NCI-H748 (cell line): ENCODE data around the gene ZNF316.

Source experiments
- DNase-seq: peaks from one replicate; lab custom pipeline; 2025; ENCODE audit not compliant: unreplicated experiment; lab: John Stamatoyannopoulos, UW

ZNF316 gene

GRCh38 chr7:6636741-6637543 is at the start of gene ZNF316:
Gene ZNF316 (plus strand): TSS chr7:6637318. CDS start chr7:6642410, 5,092 bp downstream.
- peak; percentile 50 for DNase-seq

GRCh38 chr7:6588566-6588965 is 48.6 kb upstream of the ZNF316 start:
- no peak for DNase-seq

GRCh38 chr7:6589151-6589828 is 47.8 kb upstream of the ZNF316 start:
- no peak for DNase-seq

DNA sequence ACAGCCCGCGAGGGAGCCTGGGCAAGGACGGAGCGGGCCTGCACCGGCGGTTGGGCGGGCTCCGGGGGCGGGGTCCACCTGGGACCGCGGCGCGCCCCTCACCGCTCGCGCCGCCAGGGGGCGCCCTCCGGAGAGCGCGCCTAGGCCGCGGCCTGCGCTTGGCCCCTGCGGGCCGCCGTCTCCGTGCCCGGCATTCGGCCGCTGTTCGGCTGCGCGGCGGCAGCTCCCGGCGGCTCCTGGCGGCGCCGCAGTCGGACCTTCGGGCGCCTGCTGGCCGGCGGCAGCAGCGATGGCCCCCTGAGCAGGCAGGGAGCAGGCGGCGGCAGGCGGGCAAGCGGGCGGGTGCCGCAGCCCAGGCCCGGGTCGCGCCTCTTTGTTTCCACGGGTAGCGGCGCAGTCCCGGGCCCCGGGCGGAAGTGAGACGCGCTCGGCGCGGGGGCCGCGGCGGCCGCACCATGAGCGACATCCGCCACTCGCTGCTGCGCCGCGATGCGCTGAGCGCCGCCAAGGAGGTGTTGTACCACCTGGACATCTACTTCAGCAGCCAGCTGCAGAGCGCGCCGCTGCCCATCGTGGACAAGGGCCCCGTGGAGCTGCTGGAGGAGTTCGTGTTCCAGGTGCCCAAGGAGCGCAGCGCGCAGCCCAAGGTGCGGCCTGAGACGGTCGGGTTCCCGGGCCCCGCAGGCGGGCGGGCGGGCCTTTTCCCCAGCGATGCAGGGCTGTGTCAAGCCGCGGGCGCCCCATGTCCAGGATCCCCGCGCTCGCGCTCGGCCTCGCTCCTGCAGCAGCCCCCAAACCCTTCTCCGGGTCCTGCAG is 47.1 kb upstream of the ZNF316 start, which contains the start of gene INTS15:
TSS of gene INTS15 (plus strand) at position 193 of the 816 bp plus-strand sequence. CDS start at position 456, 263 bp downstream.
- DNase-seq, result peak; percentile 87

DNA sequence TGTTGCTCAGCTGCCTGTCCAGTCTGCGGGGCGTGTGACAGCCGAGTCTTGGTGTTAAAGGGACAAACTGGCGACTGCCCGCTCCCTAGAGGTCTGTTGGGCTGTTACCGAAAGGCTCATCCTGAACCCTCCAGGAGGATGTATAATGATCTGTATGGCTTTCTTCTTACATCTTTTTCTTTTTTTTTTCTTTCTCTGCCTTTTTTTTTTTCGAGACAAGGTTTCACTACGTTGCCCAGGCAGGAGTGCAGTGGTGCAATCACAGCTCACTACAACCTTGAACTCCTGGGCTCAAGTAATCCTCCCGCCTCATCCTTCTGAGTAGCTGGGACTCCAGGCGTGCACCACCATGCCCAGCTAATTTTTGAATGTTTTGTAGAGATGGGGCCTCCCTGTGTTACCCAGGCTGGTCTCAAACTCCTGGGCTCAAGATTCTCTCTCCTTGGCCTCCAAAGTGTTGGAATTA is 46.4 kb upstream of the ZNF316 start:
- DNase-seq, result no peak

GRCh38 chr7:6600093-6600492 is 37.0 kb upstream of the ZNF316 start:
- DNase-seq, result no peak

GRCh38 chr7:6604458-6604857 is 32.7 kb upstream of the ZNF316 start:
- no peak for DNase-seq

GRCh38 chr7:6606866-6607583 is 30.1 kb upstream of the ZNF316 start:
- no peak for DNase-seq

DNA sequence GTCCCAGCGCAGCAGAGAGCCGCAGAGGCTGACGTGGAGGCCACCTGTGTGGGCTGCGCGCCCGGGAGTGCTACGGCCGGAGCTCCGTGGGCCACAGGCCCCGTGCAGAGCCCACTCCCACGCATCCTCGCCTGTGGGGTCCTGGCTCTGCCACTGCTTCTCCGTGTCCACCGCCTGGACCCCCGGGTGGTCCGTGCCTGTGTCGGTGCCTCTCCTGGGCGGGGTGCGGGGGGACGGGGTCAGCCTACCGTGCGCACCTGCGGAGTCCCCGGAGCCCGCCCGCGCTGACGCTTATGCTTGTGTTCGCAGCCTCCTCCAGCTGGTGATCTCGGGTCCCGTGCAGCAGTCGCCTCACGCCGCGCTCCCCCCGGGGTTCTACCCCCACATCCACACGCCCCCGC is 29.5 kb upstream of the ZNF316 start:
- DNase-seq, result no peak

- DNase-seq, result no peak
Observed at GRCh38 chr7:6608081-6608480, 29.0 kb upstream of the ZNF316 start.

- no peak for DNase-seq
Observed at GRCh38 chr7:6608794-6609193, 28.3 kb upstream of the ZNF316 start.

DNA sequence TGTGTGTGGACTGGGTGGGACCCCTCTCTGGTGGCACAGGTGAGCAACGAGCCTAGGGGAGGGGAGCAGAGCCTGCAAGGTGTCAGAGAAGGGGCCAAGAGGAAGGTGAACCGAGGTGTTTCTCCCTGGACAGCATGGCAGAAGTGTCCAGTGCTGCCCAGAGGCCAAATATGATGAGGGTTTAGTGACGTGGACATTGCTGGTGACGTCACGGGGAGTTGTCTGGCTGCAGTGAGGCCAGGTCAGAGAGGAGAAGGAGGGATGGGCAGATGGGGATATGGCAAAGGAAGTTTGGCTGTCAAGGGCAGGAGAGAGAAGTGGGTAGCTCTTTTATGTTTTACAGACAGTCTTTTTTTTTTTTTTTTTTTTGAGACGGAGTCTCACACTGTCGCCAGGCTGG is 24.3 kb upstream of the ZNF316 start:
- no peak for DNase-seq

DNA sequence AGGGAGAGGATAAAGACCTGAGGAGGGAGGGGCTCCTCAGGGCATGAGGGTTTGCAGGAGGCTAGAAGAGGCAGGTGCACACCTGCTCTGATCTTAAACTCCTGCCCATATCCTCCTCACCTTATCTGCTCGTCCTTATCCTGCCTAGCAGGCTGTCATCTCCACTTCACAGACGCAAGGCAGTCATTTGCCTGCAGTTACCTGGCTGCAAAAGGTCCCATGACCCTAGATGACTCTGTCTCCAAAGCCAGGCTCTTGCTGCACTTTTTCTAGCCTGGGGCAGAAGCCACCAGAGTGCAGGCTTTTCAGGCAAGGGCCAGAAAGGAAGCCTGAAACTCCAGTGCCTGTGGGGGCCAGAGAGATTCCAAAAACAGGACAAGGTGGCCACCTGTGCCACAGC is 23.4 kb upstream of the ZNF316 start:
- no peak for DNase-seq

DNA sequence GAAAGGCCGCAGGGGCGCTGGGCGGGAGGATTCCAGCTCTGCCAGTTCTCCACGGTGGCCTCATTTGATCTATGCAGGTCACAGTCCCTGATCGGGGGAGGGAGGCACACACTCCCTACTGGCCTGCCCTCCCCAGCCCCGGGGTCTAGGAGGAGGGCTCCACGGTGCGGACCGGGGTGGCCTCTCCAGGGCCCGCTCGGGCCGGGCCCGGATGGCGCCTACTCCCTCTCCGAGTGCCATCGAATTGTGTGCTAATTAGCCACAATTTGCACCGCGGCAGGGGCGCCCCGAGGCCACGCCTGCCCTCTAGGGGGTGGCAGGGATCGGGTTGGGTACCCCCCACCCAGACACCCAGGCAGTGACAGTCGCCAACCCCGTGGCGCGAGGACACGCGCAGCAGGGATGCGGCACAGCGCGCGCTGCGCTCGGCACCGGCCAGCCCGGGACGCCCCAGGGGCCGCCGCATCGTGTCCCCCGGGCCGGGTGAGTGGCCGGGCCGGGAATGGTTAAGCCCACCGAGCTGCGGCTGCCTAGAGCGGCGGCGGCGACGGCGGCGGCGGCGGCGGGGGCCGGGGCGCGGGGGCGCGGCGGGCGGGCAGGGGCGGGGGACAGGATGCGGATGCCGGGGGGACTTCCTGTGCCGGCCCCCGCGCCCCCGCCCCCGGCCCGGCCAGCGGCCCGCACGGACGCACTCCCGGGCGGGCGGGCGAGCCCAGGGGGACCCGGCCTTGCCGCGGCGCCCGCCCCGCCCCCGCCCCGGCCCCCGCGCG is 22.0 kb upstream of the ZNF316 start, which contains the start of gene ZNF853:
TSS of gene ZNF853 (plus strand) at position 658 of the 770 bp plus-strand sequence. CDS start 565 bp downstream, outside the sequence.
- DNase-seq, result peak; percentile 48

- peak; percentile 76 for DNase-seq
Observed at GRCh38 chr7:6615723-6616555, 21.2 kb upstream of the ZNF316 start.

GRCh38 chr7:6616854-6617643 is 20.1 kb upstream of the ZNF316 start:
- no peak for DNase-seq

- no peak for DNase-seq
Observed at GRCh38 chr7:6618621-6619020, 18.5 kb upstream of the ZNF316 start.

DNA sequence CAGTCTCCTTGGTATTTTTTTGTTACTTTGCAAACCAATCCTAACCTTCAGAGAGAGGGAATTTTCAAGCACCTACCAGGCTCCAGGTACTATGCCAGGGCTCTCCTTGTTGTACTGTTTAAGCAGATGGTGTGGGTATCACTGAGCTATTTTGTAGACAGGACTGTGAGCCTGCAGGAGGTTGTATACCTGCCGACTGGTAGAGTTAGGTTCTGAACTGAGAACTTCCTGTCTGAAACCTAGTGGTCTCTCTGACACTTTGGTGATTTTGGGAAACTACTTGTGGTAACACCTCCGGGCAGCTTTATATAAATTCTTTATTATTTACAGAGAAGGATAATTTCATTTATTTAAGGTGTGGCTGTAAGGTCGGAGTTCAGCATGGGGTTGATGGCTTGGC is 17.2 kb upstream of the ZNF316 start:
- DNase-seq, result no peak
